Amniotic epithelial cell (primary cell): ENCODE results near the gene ATP6AP2.
"Not testable (repeated sequence)": the region's sequence is repeated elsewhere in the genome, so short reads cannot be mapped to it uniquely, and the experiment has no call there.

Experiments
- DNase-seq: peaks from one replicate; pipeline ENCODE4 v3.0.0-alpha.2; 2010; ENCODE audit warnings: low read depth

ATP6AP2 gene

GRCh38 chrX:40580537-40581335 lies at the start of gene ATP6AP2:
TSS of gene ATP6AP2 (plus strand) at chrX:40580970. CDS start at chrX:40581066, 96 bp downstream.
- DNase-seq = peak; percentile 88

GRCh38 chrX:40531056-40531826 lies 49.5 kb upstream of the ATP6AP2 start:
- DNase-seq = no peak

GRCh38 chrX:40537310-40537709 lies 43.5 kb upstream of the ATP6AP2 start:
- no peak for DNase-seq

GRCh38 chrX:40538406-40538805 lies 42.4 kb upstream of the ATP6AP2 start:
- no peak for DNase-seq

GRCh38 chrX:40539214-40540142 lies 41.3 kb upstream of the ATP6AP2 start:
- DNase-seq = peak; percentile 75

- DNase-seq = no peak
These were observed 38.6 kb upstream of the ATP6AP2 start for GRCh38 chrX:40542208-40542607.

- no peak for DNase-seq
These were observed 37.8 kb upstream of the ATP6AP2 start for GRCh38 chrX:40542972-40543371.

- DNase-seq = peak; percentile 49
These were observed 37.0 kb upstream of the ATP6AP2 start for GRCh38 chrX:40543661-40544328.

GRCh38 chrX:40544343-40545266 lies 36.2 kb upstream of the ATP6AP2 start:
- DNase-seq = peak; percentile 7

GRCh38 chrX:40546870-40547269 lies 33.9 kb upstream of the ATP6AP2 start:
- DNase-seq = no peak

- no peak for DNase-seq
These were observed 30.7 kb upstream of the ATP6AP2 start for GRCh38 chrX:40550066-40550465.

- no peak for DNase-seq
These were observed 28.0 kb upstream of the ATP6AP2 start for GRCh38 chrX:40552768-40553167.

- no peak for DNase-seq
These were observed 22.2 kb upstream of the ATP6AP2 start for GRCh38 chrX:40558590-40558989.

- DNase-seq = no peak
These were observed 17.0 kb upstream of the ATP6AP2 start for GRCh38 chrX:40563784-40564183.

- no peak for DNase-seq
These were observed 16.3 kb upstream of the ATP6AP2 start for GRCh38 chrX:40564447-40564846.

GRCh38 chrX:40570346-40571093 lies 10.2 kb upstream of the ATP6AP2 start:
- no peak for DNase-seq

- DNase-seq = not testable (repeated sequence)
These were observed 9.6 kb upstream of the ATP6AP2 start for GRCh38 chrX:40571164-40571563.

GRCh38 chrX:40571600-40571999 lies 9.2 kb upstream of the ATP6AP2 start:
- no peak for DNase-seq

GRCh38 chrX:40573763-40574162 lies 7.0 kb upstream of the ATP6AP2 start:
- DNase-seq = peak; percentile 9

- DNase-seq = peak; percentile 69
These were observed 5.4 kb upstream of the ATP6AP2 start for GRCh38 chrX:40575411-40575810.
